ENCODE results near the gene MYO1D.

DNA sequence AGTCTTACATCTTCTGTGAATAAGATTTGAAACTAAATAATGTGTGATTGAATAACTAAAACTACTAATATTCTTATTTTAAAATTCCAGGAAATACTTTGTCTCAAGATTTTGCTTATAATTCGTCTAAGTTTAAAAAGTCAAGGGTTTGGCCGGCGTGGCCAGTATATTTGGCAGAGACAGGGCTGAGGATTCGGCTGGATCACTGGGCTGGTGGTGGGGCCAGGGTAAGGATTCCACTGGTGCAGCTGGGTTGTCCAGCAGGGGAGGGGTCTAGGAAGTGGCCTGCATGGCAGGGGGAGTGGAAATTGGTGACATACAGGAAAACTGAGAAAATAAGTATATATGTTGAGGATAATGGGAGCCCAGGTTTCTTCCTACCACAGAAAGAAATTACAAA, 75.7 kb downstream of the MYO1D start:
- TF ChIP-seq, protein P1, sequence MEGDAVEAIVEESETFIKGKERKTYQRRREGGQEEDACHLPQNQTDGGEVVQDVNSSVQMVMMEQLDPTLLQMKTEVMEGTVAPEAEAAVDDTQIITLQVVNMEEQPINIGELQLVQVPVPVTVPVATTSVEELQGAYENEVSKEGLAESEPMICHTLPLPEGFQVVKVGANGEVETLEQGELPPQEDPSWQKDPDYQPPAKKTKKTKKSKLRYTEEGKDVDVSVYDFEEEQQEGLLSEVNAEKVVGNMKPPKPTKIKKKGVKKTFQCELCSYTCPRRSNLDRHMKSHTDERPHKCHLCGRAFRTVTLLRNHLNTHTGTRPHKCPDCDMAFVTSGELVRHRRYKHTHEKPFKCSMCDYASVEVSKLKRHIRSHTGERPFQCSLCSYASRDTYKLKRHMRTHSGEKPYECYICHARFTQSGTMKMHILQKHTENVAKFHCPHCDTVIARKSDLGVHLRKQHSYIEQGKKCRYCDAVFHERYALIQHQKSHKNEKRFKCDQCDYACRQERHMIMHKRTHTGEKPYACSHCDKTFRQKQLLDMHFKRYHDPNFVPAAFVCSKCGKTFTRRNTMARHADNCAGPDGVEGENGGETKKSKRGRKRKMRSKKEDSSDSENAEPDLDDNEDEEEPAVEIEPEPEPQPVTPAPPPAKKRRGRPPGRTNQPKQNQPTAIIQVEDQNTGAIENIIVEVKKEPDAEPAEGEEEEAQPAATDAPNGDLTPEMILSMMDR (IDR thresholded peaks at IDR 0.05) = no peak
- TF ChIP-seq POLR2AphosphoS5 (IDR thresholded peaks at IDR 0.05) = no peak
